GM11168 (cell line): ENCODE measurements around the gene CCT6A.
"Not testable (repeated sequence)": the region's sequence is repeated elsewhere in the genome, so short reads cannot be mapped to it uniquely, and the experiment has no call there.

ENCODE experiments used
- in situ Hi-C: fragments of 300-500 bp; cut with MboI; formaldehyde crosslinking; loops from one replicate; pipeline ENCODE4 v1.12.0; 2022; ENCODE audit warnings: low sequenced_read_pairs; ENCODE audit not compliant: unreplicated experiment

CCT6A gene

GRCh38 chr7:56051339-56052191 is at the start of gene CCT6A, which contains the start of gene PSPH:
TSS of gene CCT6A (plus strand) at chr7:56051765. CDS start at chr7:56051849, 84 bp downstream.
TSS of gene PSPH (minus strand) at chr7:56051444. CDS start at chr7:56021212, 30,232 bp downstream.
- in situ Hi-C loops = no loop called here

GRCh38 chr7:56003749-56004148 is 47.8 kb upstream of the CCT6A start:
- in situ Hi-C loops = no loop called here

- in situ Hi-C loops = no loop called here
Measured at GRCh38 chr7:56007167-56007652, 44.4 kb upstream of the CCT6A start.

GRCh38 chr7:56007891-56008290 is 43.7 kb upstream of the CCT6A start:
- in situ Hi-C loops = no loop called here

GRCh38 chr7:56009695-56010094 is 41.9 kb upstream of the CCT6A start:
- in situ Hi-C loops = no loop called here

GRCh38 chr7:56017015-56017414 is 34.5 kb upstream of the CCT6A start:
- in situ Hi-C loops = not testable (repeated sequence)

- in situ Hi-C loops = no loop called here
Measured at GRCh38 chr7:56019501-56019900, 32.1 kb upstream of the CCT6A start.

GRCh38 chr7:56023500-56023899 is 28.1 kb upstream of the CCT6A start:
- in situ Hi-C loops = no loop called here

- in situ Hi-C loops = no loop called here
Measured at GRCh38 chr7:56026538-56026937, 25.0 kb upstream of the CCT6A start.

- in situ Hi-C loops = no loop called here
Measured at GRCh38 chr7:56028942-56029630, 22.5 kb upstream of the CCT6A start.

GRCh38 chr7:56030340-56030739 is 21.2 kb upstream of the CCT6A start:
- in situ Hi-C loops = no loop called here

GRCh38 chr7:56031556-56031955 is 20.0 kb upstream of the CCT6A start:
- in situ Hi-C loops = not testable (repeated sequence)

GRCh38 chr7:56032578-56032977 is 19.0 kb upstream of the CCT6A start:
- in situ Hi-C loops = not testable (repeated sequence)

- in situ Hi-C loops = no loop called here
Measured at GRCh38 chr7:56033671-56034432, 17.7 kb upstream of the CCT6A start.

GRCh38 chr7:56040730-56041129 is 10.8 kb upstream of the CCT6A start:
- in situ Hi-C loops = no loop called here

- in situ Hi-C loops = not testable (repeated sequence)
Measured at GRCh38 chr7:56045758-56046157, 5.8 kb upstream of the CCT6A start.

- in situ Hi-C loops = no loop called here
Measured at GRCh38 chr7:56046721-56047445, 4.7 kb upstream of the CCT6A start.

- in situ Hi-C loops = not testable (repeated sequence)
Measured at GRCh38 chr7:56047446-56048116, 4.0 kb upstream of the CCT6A start.

GRCh38 chr7:56048245-56048644 is 3.3 kb upstream of the CCT6A start:
- in situ Hi-C loops = no loop called here
